NCI-H526 (cell line): ENCODE measurements around the gene CCT5.
A peak's percentile ranks its signal among the peaks of the same experiment; 100 is the strongest.
"Not testable (repeated sequence)": the region's sequence is repeated elsewhere in the genome, so short reads cannot be mapped to it uniquely, and the experiment has no call there.

Source experiments
- DNase-seq, 2 experiments: peaks; one replicate each; lab custom pipeline; 2025; lab: John Stamatoyannopoulos, UW

CCT5 gene

GRCh38 chr5:10277773-10278630 lies 27.9 kb downstream of the CCT5 start:
- no peak for DNase-seq

- no peak for DNase-seq
Measured at GRCh38 chr5:10278658-10279279, 28.7 kb downstream of the CCT5 start.

GRCh38 chr5:10279328-10279727 lies 29.2 kb downstream of the CCT5 start:
- DNase-seq, result no peak

- no peak for DNase-seq
Measured at GRCh38 chr5:10279925-10280720, 30.0 kb downstream of the CCT5 start.

GRCh38 chr5:10283927-10284635 lies 34.0 kb downstream of the CCT5 start:
- peak; percentile 48 to 93 for DNase-seq

GRCh38 chr5:10285362-10285761 lies 35.3 kb downstream of the CCT5 start:
- DNase-seq, result not testable (repeated sequence)

GRCh38 chr5:10286162-10286861 lies 36.2 kb downstream of the CCT5 start:
- no peak for DNase-seq

- DNase-seq, result no peak
Measured at GRCh38 chr5:10286862-10287227, 36.8 kb downstream of the CCT5 start.

GRCh38 chr5:10288592-10289219 lies 38.6 kb downstream of the CCT5 start:
- peak; percentile 85 to 97 for DNase-seq

- DNase-seq, result peak in 1 of 2 experiments; percentile 11
Measured at GRCh38 chr5:10289353-10289752, 39.3 kb downstream of the CCT5 start.

- DNase-seq, result no peak
Measured at GRCh38 chr5:10289991-10290390, 39.9 kb downstream of the CCT5 start.

GRCh38 chr5:10290438-10290837 lies 40.4 kb downstream of the CCT5 start:
- no peak for DNase-seq

- peak; percentile 88 to 91 for DNase-seq
Measured at GRCh38 chr5:10291692-10292339, 41.7 kb downstream of the CCT5 start.

GRCh38 chr5:10293907-10294662 lies 44.0 kb downstream of the CCT5 start:
- no peak for DNase-seq

GRCh38 chr5:10295619-10296326 lies 45.7 kb downstream of the CCT5 start:
- DNase-seq, result no peak

GRCh38 chr5:10297646-10298204 lies 47.6 kb downstream of the CCT5 start:
- no peak for DNase-seq

- no peak for DNase-seq
Measured at GRCh38 chr5:10300246-10300645, 50.2 kb downstream of the CCT5 start.

GRCh38 chr5:10301266-10301665 lies 51.2 kb downstream of the CCT5 start:
- no peak for DNase-seq
